Activated CD8-positive, alpha-beta memory T cell treated with anti-CD3 and anti-CD28 coated beads, Interleukin-2, amount 50 U/mL, for 4 hours (primary cell): ENCODE data around the gene UBAC2.
A peak's percentile ranks its signal among the peaks of the same experiment; 100 is the strongest.

ENCODE experiments used
- DNase-seq: peaks from one replicate; pipeline ENCODE4 v3.0.0-alpha.2; 2020

UBAC2 gene

GRCh38 chr13:99200432-99201167 lies at the start of gene UBAC2:
Gene UBAC2 (plus strand): TSS chr13:99200854. CDS start chr13:99200909, 55 bp downstream.
- DNase-seq: peak; percentile 97

GRCh38 chr13:99151516-99151915 lies 49.1 kb upstream of the UBAC2 start:
- DNase-seq: no peak

- DNase-seq: no peak
These were observed 47.4 kb upstream of the UBAC2 start for GRCh38 chr13:99153219-99153618.

GRCh38 chr13:99154064-99154463 lies 46.6 kb upstream of the UBAC2 start:
- no peak for DNase-seq

GRCh38 chr13:99155821-99156220 lies 44.8 kb upstream of the UBAC2 start:
- no peak for DNase-seq

GRCh38 chr13:99157046-99157445 lies 43.6 kb upstream of the UBAC2 start:
- DNase-seq: no peak

GRCh38 chr13:99158846-99159245 lies 41.8 kb upstream of the UBAC2 start:
- DNase-seq: no peak

- DNase-seq: no peak
These were observed 41.2 kb upstream of the UBAC2 start for GRCh38 chr13:99159331-99160061.

GRCh38 chr13:99160415-99160814 lies 40.2 kb upstream of the UBAC2 start:
- no peak for DNase-seq

- no peak for DNase-seq
These were observed 39.1 kb upstream of the UBAC2 start for GRCh38 chr13:99161512-99161911.

GRCh38 chr13:99162567-99163361 lies 37.9 kb upstream of the UBAC2 start:
- DNase-seq: no peak

GRCh38 chr13:99164226-99164625 lies 36.4 kb upstream of the UBAC2 start:
- no peak for DNase-seq

GRCh38 chr13:99165753-99166587 lies 34.7 kb upstream of the UBAC2 start:
- DNase-seq: no peak

- no peak for DNase-seq
These were observed 27.7 kb upstream of the UBAC2 start for GRCh38 chr13:99172951-99173350.

- DNase-seq: no peak
These were observed 27.0 kb upstream of the UBAC2 start for GRCh38 chr13:99173606-99174005.

- DNase-seq: no peak
These were observed 26.0 kb upstream of the UBAC2 start for GRCh38 chr13:99174533-99175100.

- peak; percentile 82 for DNase-seq
These were observed 24.1 kb upstream of the UBAC2 start for GRCh38 chr13:99176309-99177276.

- no peak for DNase-seq
These were observed 22.0 kb upstream of the UBAC2 start for GRCh38 chr13:99178636-99179035.

- no peak for DNase-seq
These were observed 21.2 kb upstream of the UBAC2 start for GRCh38 chr13:99179460-99179859.

GRCh38 chr13:99182439-99182838 lies 18.2 kb upstream of the UBAC2 start:
- DNase-seq: no peak

- DNase-seq: no peak
These were observed 15.0 kb upstream of the UBAC2 start for GRCh38 chr13:99185606-99186005.
